Transverse colon (tissue), 4 donors: ENCODE data around the gene SCAF1. TPM values are rescaled to one million over a fixed set of nuclear protein-coding genes. Genes with fewer than 3 reads are reported as not detected.

ENCODE experiments used
- DNase-seq: peaks from one replicate; pipeline ENCODE4 v3.0.0-alpha.2; 2019
- H3K27ac ChIP-seq, 4 donors: fragments of 200-600 bp; sonication (generic); 2 replicates each; pipeline ENCODE4 v1.5.1; 2016 to 2018; ENCODE audit warnings: inconsistent platforms in 4 of 4
- H3K27me3 ChIP-seq: fragments of 200-600 bp; sonication (generic); 2 replicates; pipeline ENCODE4 v1.5.1; 2017; ENCODE audit warnings: inconsistent platforms
- H3K36me3 ChIP-seq, 4 donors: fragments of 200-600 bp; sonication (generic); 2 replicates each; pipeline ENCODE4 v1.5.1; 2017 to 2019; ENCODE audit warnings: inconsistent platforms in 4 of 4
- H3K4me1 ChIP-seq, 4 donors: fragments of 200-600 bp; sonication (generic); 2 replicates each; pipeline ENCODE4 v1.5.1; 2017 to 2020; ENCODE audit warnings: inconsistent platforms in 4 of 4
- H3K4me3 ChIP-seq, 4 donors: fragments of 200-600 bp; sonication (generic); 1 replicate in 1 of 4; 2 replicates in 3 of 4; pipeline versions ENCODE4 v1.5.1 to v1.6.1; 2017 to 2019; ENCODE audit warnings: inconsistent platforms in 4 of 4
- H3K9me3 ChIP-seq, 2 donors: fragments of 200-600 bp; sonication (generic); 2 replicates each; pipeline ENCODE4 v1.5.1; 2017 to 2019; ENCODE audit warnings: inconsistent platforms in 2 of 2
- CTCF ChIP-seq, 5 experiments: fragments of 200-600 bp in 3 of 5; fragments of 450-650 bp in 2 of 5; sonication (generic) in 3 of 5; IDR thresholded peaks; 1 replicate in 2 of 5; 2 replicates in 3 of 5; pipeline ENCODE4 v1.5.1; 2016 to 2017; ENCODE audit warnings: antibody characterized with exemption in 5 of 5, inconsistent platforms in 3 of 5, mild to moderate bottlenecking in 2 of 5, moderate library complexity in 1 of 5
- EP300 ChIP-seq: sonication (generic); formaldehyde crosslinking; IDR thresholded peaks from one replicate; pipeline ENCODE4 v1.6.1; 2017; ENCODE audit warnings: antibody characterized with exemption, low read depth
- POLR2A ChIP-seq: fragments of 450-650 bp; IDR thresholded peaks from one replicate; pipeline ENCODE4 v1.6.1; 2016; ENCODE audit warnings: antibody characterized with exemption, mild to moderate bottlenecking, moderate library complexity
- POLR2AphosphoS5 ChIP-seq, 3 donors: sonication (generic); formaldehyde crosslinking; IDR thresholded peaks; one replicate each; pipeline ENCODE4 v1.6.1; 2016; ENCODE audit warnings: antibody characterized with exemption in 3 of 3
- WGBS, 2 donors: methylation state at CpG; one replicate each; pipeline ENCODE4 v1.1.5; 2018; ENCODE audit warnings: low coverage in 1 of 2; 5-methylcytosine and 5-hydroxymethylcytosine counted together
- in situ Hi-C, 4 donors: fragments of 200-750 bp; cut with MboI; loops; one replicate each; pipeline versions ENCODE4 v1.15.0 to v1.15.1; 2017; ENCODE audit warnings: low sequenced_read_pairs in 3 of 4, low pct_ligation_motif_present in 1 of 4, low pct_unique_long_range_greater_than_20kb in 1 of 4
- intact Hi-C: fragments of 100-400 bp; cut with DNase I; formaldehyde crosslinking; loops from one replicate; pipeline ENCODE4 v1.15.1; 2023; ENCODE audit warnings: low total_unique reads
- total RNA-seq, 4 donors: library from RNA; depleted of rRNA; stranded (reverse); fragments of >200 nt; gene quantifications; one replicate each; pipeline ENCODE4 v1.1.0, GENCODE V29; 2016

The SCAF1 gene
- total RNA-seq, 4 donors from 2014 or later: 20.2 to 118 (median 32.7) TPM

DNA sequence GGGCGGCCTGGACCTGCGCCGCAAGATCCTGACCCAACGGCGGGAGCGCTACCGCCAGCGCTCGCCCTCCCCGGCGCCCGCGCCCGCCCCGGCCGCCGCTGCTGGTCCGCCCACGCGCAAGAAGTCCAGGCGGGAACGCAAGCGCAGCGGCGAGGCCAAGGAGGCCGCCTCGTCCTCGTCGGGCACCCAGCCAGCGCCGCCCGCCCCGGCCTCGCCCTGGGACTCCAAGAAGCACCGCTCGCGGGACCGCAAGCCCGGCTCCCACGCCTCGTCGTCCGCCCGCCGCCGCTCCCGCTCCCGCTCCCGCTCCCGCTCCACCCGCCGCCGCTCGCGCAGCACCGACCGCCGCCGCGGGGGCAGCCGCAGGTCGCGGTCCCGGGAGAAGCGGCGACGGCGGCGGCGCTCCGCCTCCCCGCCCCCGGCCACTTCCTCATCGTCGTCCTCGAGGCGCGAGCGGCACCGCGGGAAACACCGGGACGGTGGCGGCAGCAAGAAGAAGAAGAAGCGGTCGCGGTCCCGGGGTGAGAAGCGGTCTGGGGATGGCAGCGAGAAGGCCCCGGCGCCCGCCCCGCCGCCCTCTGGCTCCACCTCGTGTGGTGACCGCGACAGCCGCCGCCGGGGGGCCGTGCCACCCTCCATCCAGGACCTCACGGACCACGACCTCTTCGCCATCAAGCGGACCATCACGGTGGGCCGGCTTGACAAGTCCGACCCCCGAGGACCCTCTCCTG is 10.0 kb downstream of the SCAF1 start:
- Histone ChIP-seq H3K4me1 (no peaks in the 10 kb centered on the region), H3K27me3 (no peaks in the 10 kb centered on the region), H3K27ac (no peak overlapping the region), H3K4me3 (no peak overlapping the region), H3K9me3 (no peaks in the 10 kb centered on the region), H3K36me3 (peaks cover 0 to 36% (median 16%) of the 10 kb centered on the region in 4 donors)
- WGBS, 2 donors: 97 to 98% methylated on average over 22 to 110 of the region's 110 CpGs
- intact Hi-C loops: no loop called here
- DNase-seq: no peak
- TF ChIP-seq CTCF (IDR thresholded peaks at IDR 0.05): no peak
- no peak for TF ChIP-seq EP300
- TF ChIP-seq POLR2A: no peak
- TF ChIP-seq POLR2AphosphoS5 (IDR thresholded peaks at IDR 0.05): no peak
- in situ Hi-C loops: no loop called here

GRCh38 chr19:49652551-49653465 is 10.8 kb downstream of the SCAF1 start:
- DNase-seq: no peak
- H3K9me3 ChIP-seq: no peaks in the 10 kb centered on the region
- H3K4me3 ChIP-seq: no peak overlapping the region
- TF ChIP-seq POLR2AphosphoS5 (IDR thresholded peaks at IDR 0.05) (no peak), CTCF (IDR thresholded peaks at IDR 0.05) (no peak), POLR2A (no peak), EP300 (no peak)
- intact Hi-C loops (no loop called here), in situ Hi-C loops (no loop called here)
- H3K36me3 ChIP-seq: peaks cover 0 to 41% (median 20%) of the 10 kb centered on the region in 4 donors
- no peaks in the 10 kb centered on the region for H3K27me3 ChIP-seq
- WGBS, 2 donors: 95% methylated on average over 58 of the region's 58 CpGs; no CpG with 5 or more reads in 1 of the 2 donors
- no peaks in the 10 kb centered on the region for H3K4me1 ChIP-seq
- no peak overlapping the region for H3K27ac ChIP-seq

GRCh38 chr19:49653466-49653806 is 11.4 kb downstream of the SCAF1 start:
- intact Hi-C loops: no loop called here
- Histone ChIP-seq H3K27ac (no peak overlapping the region), H3K27me3 (no peaks in the 10 kb centered on the region), H3K4me1 (no peaks in the 10 kb centered on the region), H3K4me3 (no peak overlapping the region), H3K9me3 (no peaks in the 10 kb centered on the region), H3K36me3 (peaks cover 0 to 46% (median 23%) of the 10 kb centered on the region in 4 donors)
- DNase-seq: no peak
- in situ Hi-C loops: no loop called here
- TF ChIP-seq POLR2AphosphoS5 (IDR thresholded peaks at IDR 0.05) (no peak), EP300 (no peak), CTCF (IDR thresholded peaks at IDR 0.05) (no peak), POLR2A (no peak)
- WGBS, 2 donors: 89% methylated on average over 13 of the region's 13 CpGs; no CpG with 5 or more reads in 1 of the 2 donors

GRCh38 chr19:49654581-49654980 is 12.6 kb downstream of the SCAF1 start:
- in situ Hi-C loops (no loop called here), intact Hi-C loops (no loop called here)
- H3K4me1 ChIP-seq: no peaks in the 10 kb centered on the region
- 95 to 100% methylated on average over 4 to 10 of the region's 10 CpGs for WGBS, 2 donors
- no peaks in the 10 kb centered on the region for H3K27me3 ChIP-seq
- H3K36me3 ChIP-seq: peaks cover 0 to 51% (median 23%) of the 10 kb centered on the region in 4 donors
- TF ChIP-seq POLR2AphosphoS5 (IDR thresholded peaks at IDR 0.05): no peak
- no peak for TF ChIP-seq CTCF (IDR thresholded peaks at IDR 0.05)
- TF ChIP-seq POLR2A: no peak
- no peak for TF ChIP-seq EP300
- H3K4me3 ChIP-seq: no peak overlapping the region
- no peaks in the 10 kb centered on the region for H3K9me3 ChIP-seq
- H3K27ac ChIP-seq: no peak overlapping the region
- DNase-seq: no peak
